NCI-H2029 treated with DMSO at 0.1 percent for 48 hours (cell line): ENCODE data around the gene ICAM2.

Experiments
- DNase-seq: peaks from one replicate; lab custom pipeline; 2025; lab: John Stamatoyannopoulos, UW

Gene ICAM2

GRCh38 chr17:63974594-63975192 lies 45.7 kb downstream of the ICAM2 start:
- DNase-seq: no peak

DNA sequence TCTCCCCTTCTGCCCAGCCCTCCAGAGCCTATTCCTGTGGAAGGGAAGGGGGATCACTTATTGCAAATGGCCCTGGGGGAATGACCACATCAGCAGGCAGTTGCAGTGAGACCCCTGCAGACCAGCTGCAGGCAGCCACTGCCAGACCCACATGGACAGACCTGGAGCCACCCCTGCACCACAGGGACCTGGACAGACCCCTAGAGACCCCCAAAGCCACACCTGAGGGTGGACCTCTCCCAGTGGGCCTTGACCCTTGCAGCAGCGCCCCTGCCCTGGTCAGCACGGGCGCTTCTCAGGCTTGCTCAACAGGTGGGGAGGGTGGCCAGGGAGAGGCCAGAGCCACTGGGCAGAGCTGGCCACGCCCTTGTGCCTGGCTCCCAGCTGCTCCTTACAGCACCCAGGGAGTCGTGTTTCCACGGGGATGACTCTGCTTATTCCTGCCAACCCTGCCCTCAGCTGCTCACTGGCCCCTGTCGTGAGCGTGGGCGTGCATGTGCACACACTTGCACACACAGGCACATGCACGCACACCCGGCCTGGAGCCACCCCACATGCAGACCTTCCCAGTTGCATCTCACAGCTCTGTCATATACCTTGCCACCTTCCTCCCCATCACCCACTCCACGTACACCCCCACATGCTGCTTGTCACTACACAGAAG lies 46.4 kb downstream of the ICAM2 start:
- DNase-seq: peak; percentile 2

GRCh38 chr17:63973247-63973646 lies 47.2 kb downstream of the ICAM2 start:
- DNase-seq: no peak

DNA sequence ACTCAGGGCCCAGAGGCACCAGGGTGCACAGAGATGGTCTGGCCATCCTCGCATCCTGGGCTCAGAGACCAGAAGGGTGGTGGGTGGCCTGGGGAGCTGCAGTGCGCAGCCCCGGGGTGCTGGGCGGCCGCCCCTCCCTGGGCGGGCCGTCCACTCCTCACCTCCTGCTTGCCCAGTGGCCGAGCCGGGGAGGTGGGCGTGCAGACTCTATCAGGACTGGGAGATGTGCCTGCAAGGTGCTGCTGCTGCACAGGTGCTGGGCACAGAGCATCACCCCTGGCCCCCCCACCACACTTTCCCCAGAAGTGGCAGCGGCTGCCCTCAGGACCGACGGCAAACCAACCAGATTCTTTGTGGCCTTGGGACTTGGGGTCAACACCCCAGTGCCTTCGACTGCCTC lies 47.6 kb downstream of the ICAM2 start, which contains the start of gene SCN4A:
TSS of gene SCN4A (minus strand) at position 123 of the 400 bp plus-strand sequence. CDS start at position 46, 77 bp downstream.
- no peak for DNase-seq

GRCh38 chr17:63969278-63969677 lies 51.2 kb downstream of the ICAM2 start:
- DNase-seq: no peak

DNA sequence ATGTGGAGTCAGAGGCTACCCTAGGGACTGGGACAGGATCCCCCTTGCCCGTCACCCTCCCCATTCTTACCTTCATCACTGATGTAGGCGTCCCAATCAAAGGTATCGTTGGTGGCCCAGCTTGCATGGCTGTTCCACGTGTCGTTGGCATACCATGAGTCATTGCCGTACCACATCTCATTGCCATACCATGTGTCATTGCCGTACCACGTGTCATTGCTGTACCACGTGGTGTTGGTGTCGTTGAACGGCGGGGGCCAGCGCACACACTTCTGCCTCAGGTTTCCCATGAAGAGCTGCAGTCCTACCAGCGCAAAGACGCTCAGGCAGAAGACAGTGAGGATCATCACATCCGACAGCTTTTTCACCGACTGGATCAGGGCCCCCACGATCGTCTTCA lies 52.5 kb downstream of the ICAM2 start:
- no peak for DNase-seq

DNA sequence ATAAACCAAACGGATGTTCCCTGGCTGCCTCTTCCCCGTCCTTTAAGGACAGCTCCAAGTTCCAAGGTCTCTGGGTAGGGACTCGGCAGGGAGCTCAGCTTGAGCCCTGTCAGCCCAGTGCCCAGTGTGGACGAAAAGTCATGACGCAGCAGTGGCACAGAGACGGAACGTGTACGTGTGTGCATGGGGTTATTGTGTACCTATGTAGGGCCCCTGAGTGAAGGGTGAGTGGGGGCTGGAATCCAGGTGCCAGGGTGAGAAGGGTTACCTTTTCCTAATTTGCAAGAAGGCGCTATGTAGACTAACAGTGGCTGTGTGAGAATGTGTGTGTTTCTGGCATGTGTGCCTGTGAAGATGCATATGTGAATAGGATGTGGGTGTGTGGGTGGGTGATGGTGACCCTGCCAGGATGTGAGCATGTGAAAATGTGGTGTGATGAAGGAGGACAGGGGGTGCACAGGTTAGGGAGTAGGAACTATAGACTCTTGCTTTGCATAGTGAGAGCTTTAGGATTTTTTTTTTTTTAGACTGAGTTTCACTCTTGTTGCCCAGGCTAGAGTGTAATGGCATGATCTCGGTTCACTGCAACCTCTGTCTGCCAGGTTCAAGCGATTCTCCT lies 53.7 kb downstream of the ICAM2 start:
- no peak for DNase-seq

DNA sequence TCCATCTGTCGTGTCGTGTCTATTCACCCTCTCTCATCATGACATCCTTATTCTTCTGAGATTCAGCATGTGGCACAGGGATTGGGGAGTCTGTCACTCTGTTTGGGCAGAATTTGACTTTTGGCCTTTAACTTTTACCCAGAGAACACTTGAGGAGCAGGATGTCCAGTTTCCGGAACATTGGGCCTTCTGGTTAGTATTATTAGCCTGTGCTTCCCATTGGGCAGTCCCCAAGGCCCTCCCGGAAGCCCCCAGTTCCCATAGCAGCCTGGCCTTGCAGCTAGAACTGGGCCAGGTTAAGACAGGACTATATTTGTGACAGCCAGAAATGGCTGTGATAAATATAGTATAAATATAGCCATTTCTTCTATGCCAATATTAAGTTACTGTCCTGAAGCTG lies 57.3 kb downstream of the ICAM2 start:
- no peak for DNase-seq

DNA sequence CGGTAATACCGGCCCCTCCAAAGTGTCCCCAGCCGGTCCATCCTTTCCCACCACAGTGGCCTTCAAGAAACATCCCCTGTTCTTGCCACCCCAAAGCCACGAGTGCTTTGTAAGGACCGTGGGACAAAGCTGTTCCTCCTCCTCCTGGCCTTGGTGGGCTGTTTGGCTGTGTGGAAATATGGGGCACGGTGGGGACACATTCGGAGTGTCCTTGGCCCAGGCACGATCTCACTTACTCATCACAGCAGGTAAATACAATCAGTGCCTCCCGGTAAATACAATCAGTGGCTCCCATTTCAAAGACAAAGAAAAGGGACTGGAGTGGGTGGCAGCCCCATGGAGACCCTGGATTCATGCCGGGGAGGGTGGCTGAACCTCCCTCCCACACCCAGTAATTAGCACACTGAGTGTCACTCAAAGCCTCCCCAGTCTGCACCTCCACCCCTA lies 58.1 kb downstream of the ICAM2 start:
- no peak for DNase-seq

DNA sequence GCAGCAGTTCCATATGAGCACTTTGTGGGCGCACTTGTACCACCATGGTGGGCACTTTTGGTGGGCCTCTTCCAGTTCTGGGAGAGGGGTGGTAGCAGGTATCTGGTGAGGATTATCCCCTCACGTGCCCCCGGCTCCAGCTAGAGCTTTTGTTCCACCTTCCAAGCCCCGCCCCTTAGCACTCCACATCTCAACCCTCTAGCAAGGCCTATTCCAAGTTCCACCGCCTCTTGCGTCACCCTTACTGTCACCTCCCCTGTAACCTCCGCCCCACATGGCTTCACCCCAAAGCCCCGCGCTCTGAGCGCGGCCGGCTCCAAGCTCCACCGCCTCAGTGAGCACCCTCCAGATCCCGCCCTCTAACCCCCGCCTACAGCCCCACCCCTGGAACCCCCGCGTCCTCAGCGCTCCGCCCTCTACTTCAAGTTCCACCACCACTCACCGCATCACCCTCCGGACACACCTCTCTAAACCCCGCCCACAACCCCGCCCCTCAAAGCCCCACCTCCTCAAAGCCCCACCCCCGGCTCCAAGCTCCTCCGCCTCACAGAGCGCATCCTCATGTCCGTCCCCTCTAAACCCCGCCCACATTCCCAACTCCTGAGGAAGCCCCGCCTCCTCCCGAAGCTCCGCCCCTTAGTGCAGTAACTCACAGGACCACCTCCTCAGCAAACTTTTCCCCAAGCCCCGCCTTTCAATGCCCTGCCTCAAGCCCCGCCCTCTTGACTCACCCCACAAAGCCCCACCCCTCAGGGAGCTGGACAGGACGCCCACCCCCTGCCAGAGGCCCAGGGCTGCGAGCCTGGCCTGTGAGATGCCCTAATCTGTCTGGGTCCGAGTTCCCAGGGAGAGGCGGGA lies 58.8 kb downstream of the ICAM2 start:
- peak; percentile 44 for DNase-seq

- no peak for DNase-seq
Observed at GRCh38 chr17:63960430-63960829, 60.0 kb downstream of the ICAM2 start.

GRCh38 chr17:63960006-63960405 lies 60.4 kb downstream of the ICAM2 start:
- DNase-seq: no peak

GRCh38 chr17:63956296-63956920 lies 64.0 kb downstream of the ICAM2 start:
- no peak for DNase-seq

DNA sequence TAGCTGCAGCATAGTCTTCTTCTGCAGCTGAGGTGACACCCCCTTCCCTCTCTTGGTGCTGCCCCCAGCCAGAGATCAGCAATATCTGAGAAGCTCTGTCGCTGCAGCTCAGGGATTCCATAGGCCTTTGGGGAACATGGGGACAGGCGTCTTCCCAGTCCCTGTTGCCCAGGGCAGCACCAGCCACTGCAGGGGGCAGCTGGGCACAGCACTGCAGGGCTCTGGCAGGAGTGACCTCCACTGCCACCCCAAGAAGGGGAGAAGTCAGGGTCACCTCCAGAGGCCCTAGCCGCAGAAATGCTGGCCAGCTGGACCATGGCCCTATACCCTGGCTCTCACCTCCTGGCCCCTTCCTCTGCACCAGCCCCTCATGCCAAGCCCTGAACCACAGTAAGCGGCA lies 64.6 kb downstream of the ICAM2 start:
- no peak for DNase-seq

- no peak for DNase-seq
Observed at GRCh38 chr17:63955232-63955631, 65.2 kb downstream of the ICAM2 start.

DNA sequence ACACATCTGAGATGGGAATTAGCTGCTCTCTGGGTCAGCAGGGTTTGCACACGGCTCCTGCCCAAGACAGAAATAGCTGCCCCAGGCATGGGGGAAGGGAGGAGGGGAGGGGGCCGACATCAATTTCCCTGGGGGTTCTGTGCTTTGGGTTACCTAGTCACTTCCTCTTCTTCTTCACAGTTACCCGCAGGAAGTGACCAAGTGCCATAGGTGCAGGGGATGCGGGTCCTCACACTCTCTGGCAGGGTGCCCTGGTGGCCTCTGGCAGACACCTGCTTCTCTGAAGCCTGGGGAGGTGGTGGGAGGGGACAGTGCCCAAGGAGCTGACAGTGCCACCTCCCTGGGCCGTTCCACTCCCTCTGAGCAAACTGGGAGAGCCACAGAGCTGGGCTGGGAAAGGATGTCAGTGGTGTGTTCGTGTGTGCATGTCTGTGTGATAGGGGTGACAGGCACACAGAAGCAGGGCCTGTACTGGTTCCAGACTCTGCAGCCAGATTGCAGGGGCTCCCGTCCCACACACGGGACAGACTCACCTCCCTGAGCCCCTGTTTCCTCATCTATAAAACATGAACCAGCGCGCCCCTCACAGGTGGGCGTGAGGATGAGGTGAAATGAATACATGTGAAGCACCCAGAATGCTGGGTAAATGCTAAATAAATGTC lies 65.9 kb downstream of the ICAM2 start:
- DNase-seq: peak; percentile 4
